ENCODE data around the gene EEF1A2.
"Not testable (repeated sequence)": the region's sequence is repeated elsewhere in the genome, so short reads cannot be mapped to it uniquely, and the experiment has no call there.

Gene EEF1A2

GRCh38 chr20:63519668-63520503, 21.0 kb upstream of the EEF1A2 start:
- H3K36me3 Mint-ChIP-seq (ENCODE audit: low read depth) = peaks cover 13% of the 10 kb centered on the region
- peak overlapping the region in 1 of 3 experiments; percentile 58 for H3K27ac Mint-ChIP-seq
- H3K4me1 Mint-ChIP-seq = peaks cover 10% of the 10 kb centered on the region
- TF ChIP-seq CTCF (IDR thresholded peaks at IDR 0.05; ENCODE audit: unreplicated experiment in 3 of 3) = peak; percentile 20 to 46 (median 27)
- H3K9me3 Mint-ChIP-seq = no peaks in the 10 kb centered on the region
- H3K4me3 Mint-ChIP-seq = peak overlapping the region; percentile 81 to 87 (median 82)
- H3K27me3 Mint-ChIP-seq (ENCODE audit: low read depth) = peaks cover 8% of the 10 kb centered on the region

GRCh38 chr20:63518946-63519667, 20.2 kb upstream of the EEF1A2 start:
- Mint-ChIP-seq H3K27ac (peak overlapping the region in 2 of 3 experiments; percentile 58 to 92), H3K27me3 (ENCODE audit: low read depth) (peaks cover 8% of the 10 kb centered on the region), H3K4me3 (peak overlapping the region; percentile 81 to 88 (median 87)), H3K36me3 (ENCODE audit: low read depth) (peaks cover 13% of the 10 kb centered on the region), H3K9me3 (no peaks in the 10 kb centered on the region), H3K4me1 (peaks cover 5% of the 10 kb centered on the region)
- no peak for TF ChIP-seq CTCF (IDR thresholded peaks at IDR 0.05; ENCODE audit: unreplicated experiment in 3 of 3)

GRCh38 chr20:63518351-63518861, 19.5 kb upstream of the EEF1A2 start:
- Mint-ChIP-seq H3K27me3 (ENCODE audit: low read depth) (peaks cover 10% of the 10 kb centered on the region), H3K4me1 (peaks cover 5% of the 10 kb centered on the region), H3K27ac (peak overlapping the region in 2 of 3 experiments; percentile 45 to 92), H3K36me3 (ENCODE audit: low read depth) (peaks cover 9% of the 10 kb centered on the region), H3K4me3 (peak overlapping the region; percentile 81 to 88 (median 86)), H3K9me3 (peaks cover 1% of the 10 kb centered on the region)
- peak in 1 of 3 experiments; percentile 37 for TF ChIP-seq CTCF (IDR thresholded peaks at IDR 0.05; ENCODE audit: unreplicated experiment in 3 of 3)

- Mint-ChIP-seq H3K9me3 (peaks cover 8% of the 10 kb centered on the region), H3K27ac (no peak overlapping the region), H3K27me3 (ENCODE audit: low read depth) (peaks cover 17% of the 10 kb centered on the region), H3K36me3 (ENCODE audit: low read depth) (peaks cover 2% of the 10 kb centered on the region), H3K4me3 (peak overlapping the region; percentile 81 to 88 (median 86)), H3K4me1 (peaks cover 5% of the 10 kb centered on the region)
- TF ChIP-seq CTCF (IDR thresholded peaks at IDR 0.05; ENCODE audit: unreplicated experiment in 3 of 3) = no peak
Measured at GRCh38 chr20:63517376-63518309, 18.8 kb upstream of the EEF1A2 start.

- H3K4me1 Mint-ChIP-seq; H3K36me3 Mint-ChIP-seq (ENCODE audit: low read depth); H3K27ac Mint-ChIP-seq; H3K4me3 Mint-ChIP-seq: not testable (repeated sequence)
- Mint-ChIP-seq H3K9me3 (peaks cover 16% of the 10 kb centered on the region), H3K27me3 (ENCODE audit: low read depth) (peaks cover 18% of the 10 kb centered on the region)
Measured at GRCh38 chr20:63514520-63514919, 15.6 kb upstream of the EEF1A2 start.
